HG03442 (cell line): ENCODE measurements around the gene ADGRG6.
"Not testable (repeated sequence)": the region's sequence is repeated elsewhere in the genome, so short reads cannot be mapped to it uniquely, and the experiment has no call there.

ENCODE experiments used
- ATAC-seq: cut with Tn5 transposase; IDR thresholded peaks from one replicate; pipeline ENCODE4 v1.9.1; 2021; ENCODE audit warnings: mild to moderate bottlenecking, moderate library complexity; ENCODE audit not compliant: unreplicated experiment

Gene ADGRG6

DNA sequence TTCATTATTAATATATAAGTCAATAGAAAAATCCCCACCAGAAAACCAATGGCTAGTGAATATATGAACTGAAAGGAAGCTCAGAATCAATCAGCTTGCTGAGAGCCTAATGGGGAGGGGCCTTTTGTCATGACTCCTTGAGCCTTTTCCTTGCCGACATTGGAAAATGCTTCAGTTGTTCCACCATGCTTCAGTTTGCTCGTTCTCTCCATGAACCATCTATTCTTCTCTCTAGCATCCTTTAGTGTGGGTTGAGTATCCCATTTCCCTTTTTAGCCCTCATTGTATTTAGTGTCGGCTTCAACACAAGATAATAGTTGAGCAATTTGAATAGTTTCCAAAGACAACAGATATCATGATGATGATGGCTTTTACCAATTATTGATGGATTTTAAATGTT lies 139.9 kb downstream of the ADGRG6 start:
- ATAC-seq: no peak

DNA sequence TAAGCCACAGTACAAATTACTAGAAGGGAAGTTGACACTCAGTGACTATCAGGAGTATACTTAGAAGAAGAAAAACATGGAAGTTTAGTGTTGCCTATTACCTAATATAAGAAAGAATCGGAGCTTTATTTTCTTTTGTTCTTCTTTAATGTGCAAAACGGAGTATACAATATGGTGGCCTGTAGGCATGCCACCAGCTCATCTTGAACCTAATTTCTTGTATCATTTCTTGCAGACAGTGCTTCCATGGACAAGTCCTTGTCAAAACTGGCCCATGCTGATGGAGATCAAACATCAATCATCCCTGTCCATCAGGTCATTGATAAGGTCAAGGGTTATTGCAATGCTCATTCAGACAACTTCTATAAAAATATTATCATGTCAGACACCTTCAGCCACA lies 141.3 kb downstream of the ADGRG6 start:
- no peak for ATAC-seq

DNA sequence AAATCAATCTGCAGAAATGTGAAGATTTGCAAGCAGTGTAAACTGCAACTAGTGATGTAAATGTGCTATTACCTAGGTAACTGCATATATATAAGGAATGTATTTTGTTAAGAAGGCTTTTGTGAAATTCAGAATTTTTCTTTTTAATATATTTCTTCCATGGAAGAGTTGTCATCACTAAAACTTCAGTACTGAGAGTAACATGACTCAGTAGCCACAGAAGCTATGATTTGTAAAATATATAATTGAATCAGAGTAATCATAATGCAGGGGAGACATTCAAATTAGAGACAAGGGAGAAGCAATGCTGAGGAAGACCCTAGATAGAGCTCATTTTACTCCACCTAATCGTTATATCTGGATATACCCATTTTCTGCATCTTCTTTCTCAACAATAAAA lies 141.7 kb downstream of the ADGRG6 start:
- no peak for ATAC-seq

DNA sequence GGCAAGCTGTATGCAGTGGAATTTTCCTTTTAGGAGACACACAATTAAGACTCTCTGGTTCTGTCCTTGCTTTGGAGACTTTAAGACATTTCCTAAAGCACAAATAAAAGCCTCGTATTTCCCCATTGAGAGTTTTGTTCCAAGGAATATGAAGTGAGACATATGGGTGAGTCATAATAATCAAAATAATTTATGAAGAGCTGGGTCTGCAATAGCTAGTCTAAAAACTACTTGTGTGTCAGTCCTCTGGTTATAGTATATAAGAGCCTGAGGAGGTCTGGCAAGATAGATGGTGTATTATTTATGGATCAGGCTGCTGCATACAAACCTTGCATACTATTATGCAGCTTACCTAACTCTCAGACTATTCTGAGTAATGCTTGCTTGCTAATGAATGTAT lies 142.6 kb downstream of the ADGRG6 start:
- no peak for ATAC-seq

DNA sequence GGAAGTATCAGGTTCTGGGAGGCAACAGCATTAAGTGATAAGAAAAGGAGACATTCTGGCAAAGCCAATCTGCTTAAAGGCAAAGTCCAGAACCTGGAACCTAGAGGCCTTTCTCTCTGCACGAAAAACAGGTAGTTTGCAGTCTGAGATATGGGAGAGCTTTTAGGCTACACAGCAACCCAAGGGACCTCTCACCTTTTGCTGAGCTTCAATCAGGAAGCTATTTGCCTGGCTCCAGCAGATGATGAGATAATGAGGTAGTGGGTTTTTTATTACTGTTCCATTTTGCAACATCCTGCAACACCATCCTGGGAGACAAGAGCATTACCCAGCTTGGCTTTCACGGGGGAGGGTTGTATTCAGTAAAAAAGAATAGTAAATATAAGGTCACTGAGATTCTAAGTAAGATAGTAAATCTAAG lies 143.1 kb downstream of the ADGRG6 start:
- no peak for ATAC-seq

DNA sequence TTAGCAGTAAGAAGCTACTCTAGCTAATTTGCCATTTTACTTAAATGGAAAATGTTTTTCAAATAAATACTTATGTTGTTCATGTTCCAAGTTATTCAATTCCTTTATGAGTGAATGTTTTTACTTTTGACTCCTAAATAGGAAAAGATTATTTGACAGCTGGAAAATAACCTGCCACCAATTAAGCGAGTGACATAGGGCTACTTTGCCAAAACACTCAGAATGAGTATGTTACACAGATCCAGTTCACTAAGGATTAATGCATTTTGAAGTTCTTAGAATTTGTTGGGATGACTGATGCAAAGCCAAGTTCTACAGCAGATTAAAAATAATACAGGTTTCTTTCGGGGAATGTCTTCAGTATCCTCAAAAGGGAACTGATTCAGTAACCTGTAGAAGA lies 144.4 kb downstream of the ADGRG6 start:
- no peak for ATAC-seq

DNA sequence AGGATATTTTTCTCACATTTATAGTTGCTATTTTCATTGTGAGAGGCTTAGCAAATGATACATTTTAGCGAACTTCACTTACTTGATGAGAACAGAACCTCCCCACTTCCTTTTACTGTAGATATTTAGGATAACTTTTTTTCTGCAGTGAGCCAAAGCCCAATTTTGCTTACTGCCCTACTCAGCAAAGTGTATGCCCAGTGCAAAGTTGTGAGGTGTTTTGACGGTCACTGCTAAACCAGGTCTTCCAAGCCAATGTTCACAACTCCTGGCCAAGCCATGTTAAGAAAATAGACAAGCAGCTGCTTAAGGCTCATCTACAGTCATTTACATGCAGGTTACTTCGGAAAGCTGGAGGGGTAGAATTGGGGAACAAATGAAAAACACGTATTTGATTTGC lies 144.8 kb downstream of the ADGRG6 start:
- no peak for ATAC-seq

DNA sequence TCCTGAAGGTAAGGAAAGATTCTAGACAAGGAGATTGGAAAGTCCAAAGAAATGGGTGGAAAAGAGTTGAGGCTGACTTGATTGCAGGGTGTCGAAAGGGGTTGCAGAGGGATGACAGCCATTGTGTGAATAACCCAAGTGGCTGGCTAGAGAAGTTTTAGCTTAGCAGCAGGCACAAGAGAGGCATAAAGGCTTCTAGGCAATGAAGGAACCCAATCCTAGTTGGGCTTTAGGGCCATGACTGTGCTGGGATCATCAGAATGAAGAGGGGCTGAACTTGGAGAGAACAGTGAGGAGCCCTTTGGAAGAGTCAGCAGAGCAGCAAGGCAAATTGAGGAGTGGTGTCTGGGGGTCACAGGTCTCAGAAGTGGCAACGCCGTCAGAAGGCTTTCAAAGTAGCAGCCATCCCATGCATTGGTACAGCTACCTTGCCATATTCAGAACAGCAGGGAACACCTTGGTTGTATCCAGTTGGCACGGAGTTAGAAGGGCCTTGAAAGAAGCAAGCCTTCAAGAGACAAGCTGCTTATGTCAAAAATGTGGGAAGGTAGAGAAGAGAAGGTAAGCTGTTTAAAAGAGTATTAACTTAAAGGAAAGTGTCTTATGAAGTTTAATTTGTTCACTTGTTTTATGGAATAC lies 146.4 kb downstream of the ADGRG6 start:
- ATAC-seq: no peak

DNA sequence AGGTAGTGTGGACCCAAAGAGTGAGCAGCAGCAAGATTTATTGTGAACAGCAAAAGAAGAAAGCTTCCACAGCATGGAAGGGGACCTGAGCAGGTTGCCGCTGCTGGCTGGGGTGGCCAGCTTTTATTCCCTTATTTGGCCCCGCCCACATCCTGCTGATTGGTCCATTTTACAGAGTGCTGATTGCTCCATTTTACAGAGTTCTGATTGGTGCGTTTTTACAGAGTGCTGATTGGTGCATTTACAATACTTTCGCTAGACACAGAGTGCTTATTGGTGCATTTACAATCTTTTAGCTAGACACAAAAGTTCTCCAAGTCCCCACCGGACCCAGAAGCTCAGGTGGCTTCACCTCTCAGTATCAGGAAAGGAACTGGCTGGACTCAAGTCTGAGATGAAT lies 149.0 kb downstream of the ADGRG6 start:
- not testable (repeated sequence) for ATAC-seq

DNA sequence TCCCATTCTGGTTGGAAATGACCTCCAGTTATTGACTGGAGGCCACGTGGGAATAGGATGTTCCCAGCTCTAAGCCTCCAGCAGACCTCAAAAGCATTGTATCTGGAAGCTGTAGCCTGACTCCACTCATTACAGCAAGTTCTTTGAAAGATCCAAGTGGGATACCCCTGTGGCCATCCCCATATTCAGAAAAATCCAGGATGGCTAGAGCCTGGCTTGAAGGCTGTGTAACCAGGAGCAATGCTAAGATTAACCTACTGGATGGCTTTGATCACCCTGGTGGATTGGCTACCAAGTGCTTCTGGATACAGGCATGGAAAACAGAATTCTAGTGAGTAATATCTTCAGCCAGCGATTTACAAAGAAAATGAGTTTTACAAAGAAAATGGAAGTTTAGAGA lies 151.2 kb downstream of the ADGRG6 start:
- no peak for ATAC-seq

DNA sequence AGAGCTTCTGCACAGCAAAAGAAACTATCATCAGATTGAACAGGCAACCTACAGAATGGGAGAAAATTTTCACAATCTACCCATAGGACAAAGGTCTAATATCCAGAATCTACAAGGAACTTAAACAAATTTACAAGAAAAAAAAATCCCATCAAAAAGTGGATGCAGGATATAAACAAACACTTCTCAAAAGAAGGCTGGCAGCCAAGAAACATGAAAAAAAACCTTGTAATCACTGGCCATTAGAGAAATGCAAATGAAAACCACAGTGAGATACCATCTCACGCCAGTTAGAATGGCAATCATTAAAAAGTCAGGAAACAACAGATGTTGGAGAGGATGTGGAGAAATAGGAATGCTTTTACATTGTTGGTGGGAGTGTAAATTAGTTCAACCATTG lies 152.4 kb downstream of the ADGRG6 start:
- ATAC-seq: not testable (repeated sequence)

DNA sequence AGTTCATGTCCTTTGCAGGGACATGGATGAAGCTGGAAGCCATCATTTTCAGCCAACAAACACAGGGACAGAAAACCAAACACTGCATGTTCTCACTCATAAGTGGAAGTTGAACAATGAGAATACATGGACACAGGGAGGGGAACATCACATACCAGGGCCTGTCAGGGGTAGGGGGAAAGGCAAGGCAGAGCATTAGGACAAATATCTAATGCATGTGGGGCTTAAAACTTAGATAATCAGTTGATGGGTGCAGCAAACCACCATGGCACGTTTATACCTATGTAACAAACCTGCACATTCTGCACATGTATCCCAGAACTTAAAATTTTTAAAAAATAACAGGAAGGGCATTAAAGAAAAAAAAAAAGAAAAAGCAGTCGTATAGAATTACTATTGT lies 153.0 kb downstream of the ADGRG6 start:
- not testable (repeated sequence) for ATAC-seq

DNA sequence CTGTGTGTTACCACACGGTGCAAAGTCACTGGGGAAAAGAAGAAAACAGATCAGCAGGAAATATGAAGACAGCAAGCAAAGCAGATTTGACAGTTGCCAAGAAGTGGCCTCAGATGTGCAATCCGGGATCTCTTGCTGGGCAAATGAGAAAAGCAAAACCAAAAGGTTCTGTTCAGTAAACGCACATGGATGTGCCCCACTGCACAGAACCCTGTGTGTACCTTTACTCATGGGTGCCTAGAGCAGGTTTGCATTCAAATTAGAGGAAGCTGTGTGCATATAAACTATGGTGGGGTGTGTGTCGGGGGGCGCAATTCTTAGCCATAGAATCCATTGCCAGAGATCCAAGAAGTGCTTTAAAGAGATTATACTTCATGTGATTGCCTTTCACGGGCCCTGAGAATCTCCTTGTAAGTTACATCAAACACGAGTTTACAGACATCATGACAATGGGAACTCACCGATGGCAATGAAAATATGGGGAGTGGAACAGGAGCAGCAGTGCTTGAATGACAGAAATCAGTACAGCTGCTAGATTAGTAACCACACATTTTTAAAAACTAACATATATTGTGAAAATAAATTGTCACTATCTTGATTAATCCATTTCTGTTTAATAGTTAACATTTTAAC lies 154.3 kb downstream of the ADGRG6 start:
- ATAC-seq: no peak

DNA sequence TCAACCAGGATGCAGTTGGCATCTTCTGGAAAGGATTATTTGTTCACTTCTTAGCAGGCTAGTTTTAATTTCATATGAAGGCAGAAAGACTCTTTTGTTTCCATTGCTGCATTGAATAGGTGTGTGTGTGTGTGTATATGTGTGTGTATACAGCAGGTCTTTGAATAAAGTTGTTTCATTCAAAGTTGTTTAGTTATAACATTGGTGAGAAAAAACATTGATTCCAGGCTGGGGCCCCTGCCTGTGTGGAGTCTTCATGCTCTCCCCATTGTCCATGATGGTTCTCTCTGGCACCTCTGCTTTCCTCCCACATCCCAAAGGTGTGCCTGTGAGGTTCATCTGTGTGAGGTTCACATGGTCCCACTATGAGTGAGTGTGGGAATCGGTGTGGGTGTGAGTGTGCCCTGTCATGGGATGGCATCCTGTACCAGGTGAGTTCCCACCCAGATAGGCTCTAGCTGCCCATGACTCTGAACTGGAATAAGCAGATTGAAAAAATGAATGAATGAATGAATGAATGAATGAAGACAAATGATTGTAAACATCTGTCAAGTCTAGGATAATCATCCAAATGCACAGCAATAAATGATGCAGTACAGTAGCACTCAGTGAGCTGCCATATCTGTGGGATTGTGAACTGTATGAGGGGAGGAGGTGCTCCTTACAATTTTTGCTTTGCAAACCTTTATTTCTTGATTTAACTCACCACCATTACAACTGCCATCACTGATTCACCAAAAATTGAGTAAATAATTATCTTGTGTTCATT lies 156.0 kb downstream of the ADGRG6 start:
- no peak for ATAC-seq

DNA sequence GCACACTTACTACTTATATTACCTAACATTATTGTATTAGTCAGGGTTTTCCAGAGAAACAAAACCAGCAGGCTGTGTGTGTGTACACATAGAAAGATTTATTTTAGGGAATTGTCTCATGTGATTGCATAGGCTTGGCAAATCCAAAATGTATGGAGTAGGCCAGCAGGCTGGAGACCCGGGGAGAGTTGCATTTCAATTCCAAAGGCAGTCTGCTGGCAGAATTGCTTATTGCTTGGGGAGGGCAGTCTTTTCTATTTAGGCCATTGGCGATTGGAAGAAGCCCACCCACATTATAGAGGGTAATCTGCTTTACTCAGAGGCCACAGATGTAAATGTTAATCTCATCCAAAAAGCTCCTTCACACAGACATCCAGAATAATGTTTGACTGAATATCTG lies 157.0 kb downstream of the ADGRG6 start:
- no peak for ATAC-seq

DNA sequence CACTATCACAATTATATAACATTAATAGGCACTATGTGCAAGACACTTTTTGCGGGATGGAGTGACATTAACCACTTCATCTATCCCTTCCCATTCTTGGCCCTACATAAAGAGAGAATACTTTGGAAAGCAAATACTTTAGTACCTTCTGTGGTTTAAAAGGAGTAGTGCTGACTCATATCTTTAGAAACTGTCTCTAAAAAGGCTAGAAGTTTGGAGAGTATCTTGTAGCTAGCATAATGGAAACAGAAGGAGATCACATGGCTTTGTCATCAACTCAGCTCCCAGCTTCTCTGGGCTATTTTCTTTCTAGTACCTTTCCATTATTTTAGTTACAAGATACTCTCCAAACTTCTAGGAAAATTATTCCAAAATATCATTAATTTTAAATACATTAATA lies 157.5 kb downstream of the ADGRG6 start:
- ATAC-seq: no peak

DNA sequence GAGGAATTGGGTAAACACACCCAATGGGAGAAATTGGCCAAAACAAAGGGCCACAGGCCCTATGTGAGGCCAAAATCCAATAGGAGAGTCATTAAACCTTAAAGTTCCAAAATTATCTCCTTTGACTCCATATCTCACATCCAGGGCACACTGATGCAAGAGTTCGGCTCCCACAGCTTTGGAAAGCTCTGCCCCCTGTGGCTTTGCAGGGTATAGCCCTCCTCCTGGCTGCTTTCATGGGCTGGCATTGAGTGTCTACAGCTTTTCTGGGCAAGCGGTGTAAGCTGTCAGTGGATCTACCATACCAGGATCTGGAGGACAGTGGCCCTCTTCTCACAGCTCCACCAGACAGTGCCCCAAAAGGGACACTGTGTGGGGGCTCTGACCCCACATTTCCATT lies 160.5 kb downstream of the ADGRG6 start:
- no peak for ATAC-seq

DNA sequence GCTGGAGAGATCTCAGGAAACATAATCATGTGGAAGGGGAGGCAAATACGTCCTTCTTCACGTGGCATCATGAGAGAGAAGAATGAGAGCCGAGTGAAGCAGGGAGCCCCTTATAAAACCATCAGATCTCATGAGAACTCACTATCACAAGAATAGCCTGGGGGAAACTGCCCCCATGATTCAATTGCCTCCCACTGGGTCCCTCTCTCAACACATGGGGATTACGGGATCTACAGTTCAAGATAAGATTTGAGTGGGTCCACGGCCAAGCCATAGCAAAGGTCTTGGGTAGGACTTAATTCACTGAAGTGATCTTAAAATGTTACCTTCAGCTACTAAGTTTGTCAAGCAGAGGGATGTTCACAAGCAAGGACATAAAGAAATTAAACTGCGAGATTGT lies 162.2 kb downstream of the ADGRG6 start:
- no peak for ATAC-seq

DNA sequence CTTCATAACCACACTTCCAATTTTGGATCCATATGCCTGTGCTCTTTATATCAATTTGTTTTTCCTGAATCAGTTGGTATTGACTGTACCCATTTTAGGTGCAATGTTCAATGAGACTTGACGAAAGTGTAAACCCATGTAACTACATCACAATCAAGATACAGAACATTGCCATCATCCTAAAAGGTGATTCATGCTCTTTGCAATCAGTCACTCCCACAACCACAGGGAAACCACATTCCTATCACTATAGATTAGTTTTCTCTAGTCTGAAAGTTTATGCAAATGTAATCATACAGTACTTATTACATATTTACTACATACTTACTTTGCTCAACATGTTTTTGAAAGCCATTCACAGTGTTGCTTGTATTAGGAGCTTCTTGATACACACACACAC lies 167.4 kb downstream of the ADGRG6 start:
- ATAC-seq: no peak

DNA sequence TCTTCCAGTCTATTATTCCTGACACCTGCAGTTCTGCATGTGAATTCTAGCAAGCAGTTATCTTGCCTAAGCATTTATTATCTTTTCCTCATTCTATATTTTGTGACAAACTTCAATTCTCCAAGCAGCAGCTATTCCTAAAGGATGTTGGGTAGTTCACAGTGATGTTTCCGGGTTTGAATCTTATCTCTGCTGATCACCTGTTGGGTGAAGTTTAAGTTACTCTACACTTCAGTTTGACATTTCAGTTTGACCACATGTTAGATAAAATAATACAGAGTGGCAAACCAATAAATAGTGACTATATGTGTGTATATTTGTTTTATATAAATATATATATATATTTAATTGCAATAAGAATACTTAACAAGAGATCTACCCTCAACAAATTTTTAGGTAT lies 168.6 kb downstream of the ADGRG6 start:
- ATAC-seq: no peak

DNA sequence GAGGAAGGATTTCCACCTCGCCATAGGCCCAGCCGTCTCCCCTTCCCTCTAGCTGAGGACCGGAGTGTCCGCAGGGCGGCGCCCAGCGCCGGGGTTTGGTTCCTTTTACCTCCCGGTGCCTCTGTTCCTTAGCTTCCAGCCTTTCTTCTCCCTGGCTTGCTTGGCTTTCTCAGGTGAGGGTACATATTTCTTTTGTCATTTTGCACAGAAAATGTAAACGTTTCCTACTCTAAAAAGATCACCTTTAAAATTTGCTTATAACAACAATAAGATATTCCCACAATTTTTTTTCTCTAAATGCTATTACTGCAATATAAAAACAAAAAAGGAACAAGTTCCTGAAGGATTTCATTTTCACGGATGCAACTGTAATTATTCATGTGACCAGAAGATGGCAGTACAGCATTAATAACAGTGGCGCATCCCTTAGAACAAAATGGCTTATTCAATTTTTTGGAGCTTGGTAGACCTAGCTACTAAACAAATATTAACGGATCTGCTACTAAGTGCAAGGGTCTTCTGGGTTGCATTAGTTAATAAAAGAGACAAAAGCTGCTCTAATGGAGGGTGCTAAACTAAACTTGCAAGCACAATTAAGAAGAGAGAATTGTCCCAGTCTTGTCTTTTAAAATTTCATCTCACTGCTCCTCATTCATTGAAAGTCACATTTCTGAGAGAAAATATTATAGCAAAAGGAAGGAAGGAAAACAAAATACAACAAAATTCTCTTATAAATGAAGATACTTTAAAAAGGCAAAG lies 172.9 kb downstream of the ADGRG6 start:
- ATAC-seq: peak; percentile 48

DNA sequence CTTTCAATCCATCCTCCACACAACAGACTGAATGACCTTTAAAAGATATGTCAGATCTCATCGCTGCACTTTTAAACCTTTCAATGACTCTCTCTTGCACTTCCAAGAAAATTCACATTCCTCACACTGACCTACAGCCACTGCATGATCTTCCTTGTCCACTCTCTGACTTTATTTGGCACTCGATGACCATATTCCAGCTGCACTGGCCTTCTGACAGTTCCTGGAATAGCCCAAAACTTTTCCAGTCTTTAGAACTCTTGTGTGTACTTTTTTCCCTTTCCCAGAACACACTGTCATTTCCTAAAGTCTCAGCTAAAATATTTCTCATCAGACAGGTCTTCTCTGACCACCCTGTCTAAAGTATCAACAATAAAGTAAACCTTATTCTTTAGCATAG lies 174.6 kb downstream of the ADGRG6 start:
- no peak for ATAC-seq
